ENCODE data around the gene CHAT.

The CHAT gene

DNA sequence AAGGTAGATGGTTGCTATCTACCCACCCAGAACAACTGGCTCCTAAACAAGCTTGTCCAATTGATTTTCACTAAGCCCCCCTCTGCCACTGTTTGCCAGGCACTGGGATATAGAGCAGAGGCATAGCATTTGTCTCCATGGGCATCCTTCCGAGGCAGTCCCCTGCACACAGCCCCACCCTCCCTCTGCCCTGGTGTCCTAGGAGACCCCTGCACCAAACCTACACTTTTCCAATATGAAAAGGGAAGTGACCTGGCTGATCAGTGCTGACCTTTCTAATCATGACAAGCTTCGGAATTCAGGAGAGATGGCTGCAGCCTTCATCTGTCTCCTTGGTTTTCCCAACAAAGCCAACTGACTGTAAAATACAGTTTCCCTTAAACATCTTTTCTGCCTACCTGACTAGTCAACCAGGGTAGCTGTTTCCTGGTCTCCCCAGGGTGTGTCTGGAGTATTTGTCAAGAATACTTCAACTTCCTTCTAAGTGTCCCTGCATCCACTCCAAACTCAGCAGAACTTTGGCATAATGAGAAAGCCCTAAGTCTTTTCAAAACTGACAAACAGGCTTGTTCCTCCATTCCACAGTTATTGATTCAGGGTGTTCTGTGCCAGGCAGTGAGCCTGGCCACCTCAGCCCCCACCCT lies 11.3 kb upstream of the CHAT start:
- no peak for TF ChIP-seq CTCF (conservative IDR thresholded peaks at IDR 0.05)
- TF ChIP-seq ZFX (IDR thresholded peaks at IDR 0.05): no peak
- no peak overlapping the region for H3K27ac ChIP-seq

GRCh38 chr10:49605216-49605938 lies 8.5 kb upstream of the CHAT start:
- H3K27ac ChIP-seq: no peak overlapping the region
- no peak for TF ChIP-seq ZFX (IDR thresholded peaks at IDR 0.05)
- no peak for TF ChIP-seq CTCF (conservative IDR thresholded peaks at IDR 0.05)

- no peak overlapping the region for H3K27ac ChIP-seq
- no peak for TF ChIP-seq ZFX (IDR thresholded peaks at IDR 0.05)
- TF ChIP-seq CTCF (conservative IDR thresholded peaks at IDR 0.05): no peak
Measured at GRCh38 chr10:49605939-49606509, 7.8 kb upstream of the CHAT start.

- TF ChIP-seq CTCF (conservative IDR thresholded peaks at IDR 0.05): no peak
- no peak for TF ChIP-seq ZFX (IDR thresholded peaks at IDR 0.05)
- H3K27ac ChIP-seq: no peak overlapping the region
Measured at GRCh38 chr10:49606981-49607535, 6.8 kb upstream of the CHAT start.

- TF ChIP-seq ZFX (IDR thresholded peaks at IDR 0.05): no peak
- no peak for TF ChIP-seq CTCF (conservative IDR thresholded peaks at IDR 0.05)
- no peak overlapping the region for H3K27ac ChIP-seq
Measured at GRCh38 chr10:49608166-49609005, 5.5 kb upstream of the CHAT start.

DNA sequence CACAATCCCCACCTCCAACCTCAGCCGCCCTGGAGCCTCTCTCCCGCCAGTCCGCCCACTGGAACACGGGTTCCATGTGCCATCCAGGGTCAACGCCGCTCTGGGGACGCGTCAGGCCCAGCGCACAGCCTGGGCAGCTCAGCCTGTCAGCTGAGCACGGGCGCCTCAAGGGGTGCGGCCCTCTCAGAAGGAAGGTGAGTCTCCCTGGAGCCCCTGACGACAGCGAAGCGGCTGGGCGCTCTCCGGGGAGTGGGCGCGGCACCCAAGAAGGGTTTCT lies 4.9 kb upstream of the CHAT start:
- no peak for TF ChIP-seq ZFX (IDR thresholded peaks at IDR 0.05)
- no peak for TF ChIP-seq CTCF (conservative IDR thresholded peaks at IDR 0.05)
- no peak overlapping the region for H3K27ac ChIP-seq

Data from C4-2B (cell line).